ENCODE results near the gene IKZF3. TPM values are rescaled to one million over a fixed set of nuclear protein-coding genes. Genes with fewer than 3 reads are reported as not detected.

Gene IKZF3
- polyA plus RNA-seq, 1 of the 3 experiments (the other 2 are of a cell fraction), result not detected

GRCh38 chr17:39709998-39710964 is 153.8 kb downstream of the IKZF3 start:
- no peaks in the 10 kb centered on the region for H3K79me2 ChIP-seq (ENCODE audit: insufficient read depth)
- H3K4me2 ChIP-seq, result no peak overlapping the region
- no peaks in the 10 kb centered on the region for H3K9me2 ChIP-seq
- no peak overlapping the region for H3K27ac ChIP-seq (ENCODE audit: low read depth in 2 of 2, low read length in 1 of 2)
- H3K9me3 ChIP-seq, result no peaks in the 10 kb centered on the region
- no peak for DNase-seq
- WGBS (ENCODE audit: low lambda C conversion rate), result 78% methylated on average over 18 of the region's 20 CpGs
- no peaks in the 10 kb centered on the region for H3K36me3 ChIP-seq (replicated peaks in 1 of 2; ENCODE audit: control insufficient read depth in 1 of 2, insufficient read depth in 2 of 2, low read length in 1 of 2)
- TF ChIP-seq MXI1 (IDR thresholded peaks at IDR 0.05; ENCODE audit: low read depth, low read length) (no peak), SIN3A (IDR thresholded peaks at IDR 0.05; ENCODE audit: borderline replicate concordance, low read depth, low read length) (no peak), GATA2 (CRISPR knock-in tag; IDR thresholded peaks at IDR 0.05) (no peak), JUND (IDR thresholded peaks at IDR 0.05) (no peak), RFX5 (IDR thresholded peaks at IDR 0.05; ENCODE audit: low read length) (no peak), ZBTB33 (IDR thresholded peaks at IDR 0.05; ENCODE audit: borderline replicate concordance, low read depth) (no peak), USF1 (IDR thresholded peaks at IDR 0.05; ENCODE audit: borderline replicate concordance, low read depth) (no peak), GABPA (IDR thresholded peaks at IDR 0.05; ENCODE audit: low read depth) (no peak), REST (IDR thresholded peaks at IDR 0.05; ENCODE audit: low read depth, low read length) (no peak), FOXJ3 (CRISPR knock-in tag; IDR thresholded peaks at IDR 0.05) (no peak), CTCF (IDR thresholded peaks at IDR 0.05) (no peak), POLR2AphosphoS5 (IDR thresholded peaks at IDR 0.05; ENCODE audit: low read depth, low read length) (no peak), YY1 (IDR thresholded peaks at IDR 0.05; ENCODE audit: low read depth) (no peak), TCF12 (IDR thresholded peaks at IDR 0.05) (no peak), ELF1 (IDR thresholded peaks at IDR 0.05) (no peak), MEF2A (IDR thresholded peaks at IDR 0.05; ENCODE audit: borderline replicate concordance, low read depth) (no peak)
- H3K4me3 ChIP-seq (ENCODE audit: low read depth in 2 of 2, low read length in 1 of 2), result no peak overlapping the region
- ChIA-PET POLR2A (interaction anchor here (1.6 kb wide), 1 partner anchor 19 kb away, joined by 3 read pairs; no protein-coding TSS in a partner anchor), CTCF (interaction anchor here (1.0 to 1.6 kb wide), 3 partner anchors 8 to 42 kb away, joined by 3 to 7 read pairs (median 4); partner anchors contain the start of genes MIEN1 and PNMT)
- no peaks in the 10 kb centered on the region; the same call in 1 of the 2 replicates for H3K27me3 ChIP-seq (ENCODE audit: insufficient read depth)
- no peaks in the 10 kb centered on the region for H3K4me1 ChIP-seq (ENCODE audit: control insufficient read depth in 1 of 2, insufficient read depth in 2 of 2, low read depth in 1 of 2, low read length in 1 of 2)
- no peaks in the 10 kb centered on the region for H3F3A ChIP-seq (replicated peaks; ENCODE audit: insufficient read depth)
- H3K9ac ChIP-seq, result no peak overlapping the region
- H2AFZ ChIP-seq (ENCODE audit: low read depth), result no peak overlapping the region
- H4K20me1 ChIP-seq (ENCODE audit: insufficient read depth), result no peaks in the 10 kb centered on the region

Measured in SK-N-SH (cell line).